OCI-LY1 (cell line): ENCODE measurements around the gene LONRF3.
A peak's percentile ranks its signal among the peaks of the same experiment; 100 is the strongest.

Experiments
- H2AFZ ChIP-seq: fragments of 200-600 bp; sonication (generic), shearing (Covaris generic); 2 replicates; pipeline ENCODE4 v1.6.0; 2014; ENCODE audit warnings: antibody characterized with exemption, mild to moderate bottlenecking, low read length
- H3F3A ChIP-seq: fragments of 200-600 bp; sonication (generic), shearing (Covaris generic); 2 replicates; pipeline ENCODE4 v1.6.0; 2014; ENCODE audit warnings: mild to moderate bottlenecking, antibody characterized with exemption, low read length, moderate library complexity; ENCODE audit not compliant: insufficient read depth
- H3K27ac ChIP-seq: fragments of 200-600 bp; sonication (generic); 2 replicates; pipeline ENCODE4 v1.5.1; 2014; ENCODE audit warnings: low read length, mixed run types, mild to moderate bottlenecking, low read depth; ENCODE audit not compliant: poor library complexity, severe bottlenecking
- H3K27me3 ChIP-seq: fragments of 200-600 bp; sonication (generic); 2 replicates; pipeline ENCODE4 v1.6.0; 2014; ENCODE audit warnings: antibody characterized with exemption, mild to moderate bottlenecking, low read length, moderate library complexity; ENCODE audit not compliant: insufficient read depth
- H3K36me3 ChIP-seq: fragments of 200-600 bp; sonication (generic); 2 replicates; pipeline ENCODE4 v1.6.1; 2014; ENCODE audit warnings: mild to moderate bottlenecking, antibody characterized with exemption, low read length, moderate library complexity, mixed read lengths; ENCODE audit not compliant: insufficient read depth
- H3K4me1 ChIP-seq: fragments of 200-600 bp; sonication (generic); 2 replicates; pipeline ENCODE4 v1.5.1; 2014; ENCODE audit warnings: mild to moderate bottlenecking, low read length, moderate library complexity; ENCODE audit not compliant: insufficient read depth, severe bottlenecking
- H3K4me2 ChIP-seq: fragments of 200-600 bp; sonication (generic), shearing (Covaris generic); 2 replicates; pipeline ENCODE4 v1.6.1; 2014; ENCODE audit warnings: low read length
- H3K4me3 ChIP-seq: fragments of 200-600 bp; sonication (generic); 2 replicates; pipeline ENCODE4 v1.5.1; 2014; ENCODE audit warnings: low read length, low read depth, mild to moderate bottlenecking, mixed read lengths; ENCODE audit not compliant: poor library complexity, severe bottlenecking
- H3K79me2 ChIP-seq: fragments of 200-600 bp; shearing (Covaris generic); 2 replicates; pipeline ENCODE4 v1.6.1; 2016; ENCODE audit warnings: mixed run types, low read length, mixed read lengths; ENCODE audit not compliant: insufficient read depth
- H3K9ac ChIP-seq: fragments of 200-600 bp; sonication (generic), shearing (Covaris generic); 2 replicates; pipeline ENCODE4 v1.6.1; 2014; ENCODE audit warnings: mild to moderate bottlenecking, low read length, mixed read lengths
- H3K9me2 ChIP-seq: fragments of 200-600 bp; sonication (generic), shearing (Covaris generic); 2 replicates; pipeline ENCODE4 v1.6.1; 2014; ENCODE audit warnings: low read depth, mild to moderate bottlenecking, low read length, mixed read lengths
- H3K9me3 ChIP-seq: fragments of 200-600 bp; shearing (Covaris generic); 2 replicates; pipeline ENCODE4 v1.6.1; 2014; ENCODE audit warnings: low read length, mixed read lengths
- H4K20me1 ChIP-seq: fragments of 200-600 bp; sonication (generic), shearing (Covaris generic); 2 replicates; pipeline ENCODE4 v1.6.0; 2016; ENCODE audit warnings: mild to moderate bottlenecking, low read length; ENCODE audit not compliant: insufficient read depth
- EZH2 ChIP-seq: fragments of 200-600 bp; sonication (generic), shearing (Covaris generic); IDR thresholded peaks from 2 replicates; pipeline ENCODE4 v1.8.0; 2017; ENCODE audit warnings: borderline replicate concordance, mixed run types, mild to moderate bottlenecking, antibody characterized with exemption, low read length, moderate library complexity, mixed read lengths
- TF ChIP-seq, protein P1 (sequence below): fragments of 200-600 bp; sonication (generic), shearing (Covaris generic); IDR thresholded peaks from 2 replicates; pipeline ENCODE4 v1.5.1; 2017; ENCODE audit warnings: mild to moderate bottlenecking, antibody characterized with exemption, low read length, moderate library complexity, mixed read lengths

LONRF3 gene

DNA sequence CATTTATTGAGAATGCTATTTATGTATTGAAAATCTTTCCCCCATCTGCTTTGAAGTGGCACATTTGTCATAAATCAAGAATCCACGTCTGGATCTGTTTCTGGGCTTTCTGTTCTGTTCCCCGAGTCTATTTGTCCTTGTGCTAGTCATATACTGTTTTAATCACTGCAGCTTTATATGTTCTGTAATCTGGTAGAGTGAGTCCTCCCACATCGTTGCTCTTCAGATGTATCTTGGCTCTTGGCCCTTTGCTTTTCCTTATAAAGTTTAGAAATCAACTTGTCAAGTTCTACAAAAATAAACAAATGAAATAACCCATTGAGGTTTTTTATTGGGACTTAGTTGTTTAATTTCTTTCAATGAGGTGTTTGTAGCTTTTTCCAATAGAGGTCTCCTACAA lies 29.0 kb downstream of the LONRF3 start:
- TF ChIP-seq EZH2: no peak
- TF ChIP-seq, protein P1, sequence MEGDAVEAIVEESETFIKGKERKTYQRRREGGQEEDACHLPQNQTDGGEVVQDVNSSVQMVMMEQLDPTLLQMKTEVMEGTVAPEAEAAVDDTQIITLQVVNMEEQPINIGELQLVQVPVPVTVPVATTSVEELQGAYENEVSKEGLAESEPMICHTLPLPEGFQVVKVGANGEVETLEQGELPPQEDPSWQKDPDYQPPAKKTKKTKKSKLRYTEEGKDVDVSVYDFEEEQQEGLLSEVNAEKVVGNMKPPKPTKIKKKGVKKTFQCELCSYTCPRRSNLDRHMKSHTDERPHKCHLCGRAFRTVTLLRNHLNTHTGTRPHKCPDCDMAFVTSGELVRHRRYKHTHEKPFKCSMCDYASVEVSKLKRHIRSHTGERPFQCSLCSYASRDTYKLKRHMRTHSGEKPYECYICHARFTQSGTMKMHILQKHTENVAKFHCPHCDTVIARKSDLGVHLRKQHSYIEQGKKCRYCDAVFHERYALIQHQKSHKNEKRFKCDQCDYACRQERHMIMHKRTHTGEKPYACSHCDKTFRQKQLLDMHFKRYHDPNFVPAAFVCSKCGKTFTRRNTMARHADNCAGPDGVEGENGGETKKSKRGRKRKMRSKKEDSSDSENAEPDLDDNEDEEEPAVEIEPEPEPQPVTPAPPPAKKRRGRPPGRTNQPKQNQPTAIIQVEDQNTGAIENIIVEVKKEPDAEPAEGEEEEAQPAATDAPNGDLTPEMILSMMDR: no peak
- 0 out of 2 replicates have a peak, but pooled peaks cover 6% of the 10 kb centered on the region for H3K36me3 ChIP-seq
- H3K79me2 ChIP-seq: no peaks in the 10 kb centered on the region
- H3K9ac ChIP-seq: no peak overlapping the region
- no peaks in the 10 kb centered on the region for H4K20me1 ChIP-seq
- H3K27me3 ChIP-seq: no peaks in the 10 kb centered on the region
- no peak overlapping the region for H2AFZ ChIP-seq
- no peaks in the 10 kb centered on the region for H3K4me1 ChIP-seq
- no peaks in the 10 kb centered on the region for H3K9me2 ChIP-seq
- H3K4me3 ChIP-seq: no peak overlapping the region
- no peak overlapping the region for H3K27ac ChIP-seq
- H3K4me2 ChIP-seq: no peak overlapping the region
- no peaks in the 10 kb centered on the region for H3K9me3 ChIP-seq
- no peaks in the 10 kb centered on the region for H3F3A ChIP-seq

DNA sequence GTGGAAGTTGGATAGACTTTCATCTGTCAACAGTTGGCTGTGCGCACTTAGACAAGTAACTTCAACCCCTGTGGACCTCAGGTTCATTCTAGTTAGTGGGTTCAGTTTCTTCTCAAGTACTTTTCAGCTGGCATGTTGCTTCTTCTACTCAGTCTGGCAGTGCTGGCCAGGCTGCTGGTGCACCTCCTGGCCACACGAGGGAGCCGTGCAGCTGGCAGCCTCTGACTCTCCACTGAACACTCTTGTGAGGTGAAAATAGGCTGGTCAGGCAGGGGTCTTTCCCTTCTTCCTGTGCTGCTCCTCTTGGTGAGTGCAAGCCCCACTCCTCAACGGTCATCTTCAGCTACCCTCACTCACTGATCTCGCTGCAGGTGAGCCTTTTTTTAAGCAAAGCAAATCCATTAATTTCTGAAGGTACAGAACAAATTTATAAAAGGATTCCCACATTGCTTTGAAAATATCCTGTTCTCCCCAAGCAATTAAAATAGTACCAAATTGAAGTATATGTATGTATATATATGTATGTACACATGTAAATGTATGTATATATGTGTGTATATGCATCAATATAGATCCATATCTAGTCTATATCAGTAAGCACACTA lies 30.6 kb downstream of the LONRF3 start:
- Histone ChIP-seq H3K4me3 (no peak overlapping the region), H3K4me1 (no peaks in the 10 kb centered on the region), H2AFZ (no peak overlapping the region), H3K9me2 (no peaks in the 10 kb centered on the region), H3K36me3 (peaks cover 15% of the 10 kb centered on the region; the same call in 1 of the 2 replicates), H3F3A (no peaks in the 10 kb centered on the region), H3K9me3 (no peaks in the 10 kb centered on the region), H3K79me2 (no peaks in the 10 kb centered on the region), H4K20me1 (no peaks in the 10 kb centered on the region), H3K27ac (no peak overlapping the region), H3K9ac (no peak overlapping the region), H3K27me3 (no peaks in the 10 kb centered on the region), H3K4me2 (no peak overlapping the region)
- no peak for TF ChIP-seq EZH2
- TF ChIP-seq, protein P1: peak; percentile 67

DNA sequence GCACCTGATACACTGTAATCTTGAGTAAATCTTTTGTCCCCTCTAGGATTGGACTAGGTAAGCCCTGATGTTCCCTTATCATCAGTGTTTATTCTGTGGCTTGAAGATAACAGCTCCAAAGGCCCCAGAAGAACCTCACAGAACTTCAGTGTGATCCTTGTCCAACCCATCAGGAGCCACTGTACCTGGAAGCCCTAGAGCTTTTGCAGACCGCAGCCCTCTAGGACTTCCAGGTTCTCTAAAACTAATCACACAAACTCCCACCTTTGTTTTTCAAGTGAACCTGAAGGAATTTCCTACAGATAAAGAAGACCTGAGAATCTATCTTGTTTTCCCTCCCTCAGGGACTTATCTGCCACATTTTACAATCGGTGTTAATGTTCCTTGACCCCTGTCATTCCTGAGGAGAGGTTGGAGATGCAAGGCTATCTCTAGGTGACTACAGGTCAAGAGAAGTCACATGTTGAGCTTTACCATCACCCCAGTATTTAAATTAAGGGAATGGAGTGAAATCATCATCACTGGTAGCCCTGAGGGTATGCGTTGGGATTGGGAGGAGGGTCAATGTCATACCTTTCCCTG lies 32.9 kb downstream of the LONRF3 start:
- Histone ChIP-seq H3K27me3 (no peaks in the 10 kb centered on the region), H3K79me2 (no peaks in the 10 kb centered on the region), H3K9ac (no peak overlapping the region), H3K27ac (no peak overlapping the region), H3K36me3 (peaks cover 32% of the 10 kb centered on the region), H4K20me1 (no peaks in the 10 kb centered on the region), H3F3A (no peaks in the 10 kb centered on the region), H3K4me3 (no peak overlapping the region), H2AFZ (no peak overlapping the region), H3K9me2 (no peaks in the 10 kb centered on the region), H3K9me3 (no peaks in the 10 kb centered on the region), H3K4me1 (no peaks in the 10 kb centered on the region), H3K4me2 (no peak overlapping the region)
- TF ChIP-seq EZH2: no peak
- TF ChIP-seq, protein P1: no peak
